HepG2 (cell line): ENCODE measurements around the gene TOM1L1. TPM values are rescaled to one million over a fixed set of nuclear protein-coding genes. Genes with fewer than 3 reads are reported as not detected.
A peak's percentile ranks its signal among the peaks of the same experiment; 100 is the strongest.

Experiments used
- ARID3A ChIP-seq: IDR thresholded peaks from 2 replicates; pipeline ENCODE4 v1.6.1; 2012; ENCODE audit warnings: low read depth, low read length, improper control_type of control experiment
- CEBPB ChIP-seq: IDR thresholded peaks from 2 replicates; pipeline ENCODE4 v1.6.1; 2011; ENCODE audit warnings: low read depth, low read length, improper control_type of control experiment, borderline replicate concordance
- HOMEZ ChIP-seq: IDR thresholded peaks from 2 replicates; pipeline ENCODE4 v1.6.1; 2016; ENCODE audit warnings: low read depth
- MXI1 ChIP-seq: IDR thresholded peaks from 3 replicates; pipeline ENCODE4 v1.6.1; 2012; ENCODE audit warnings: low read depth, low read length, inconsistent platforms, borderline replicate concordance
- NCOA1 ChIP-seq: sonication (generic); formaldehyde crosslinking; IDR thresholded peaks from 2 replicates; pipeline ENCODE4 v1.9.0; 2021; ENCODE audit warnings: missing genetic modification reagents
- PHF20 ChIP-seq: sonication (generic); formaldehyde crosslinking; IDR thresholded peaks from 2 replicates; pipeline ENCODE4 v1.5.0; 2020; ENCODE audit warnings: mild to moderate bottlenecking, missing genetic modification reagents
- SAFB2 ChIP-seq: sonication (generic); formaldehyde crosslinking; IDR thresholded peaks from 2 replicates; pipeline ENCODE4 v1.5.1; 2020; ENCODE audit warnings: missing genetic modification reagents, low read depth, mild to moderate bottlenecking, borderline replicate concordance
- SALL2 ChIP-seq: sonication (generic); formaldehyde crosslinking; IDR thresholded peaks from 2 replicates; pipeline ENCODE4 v1.8.1; 2023; ENCODE audit warnings: mild to moderate bottlenecking, missing genetic modification reagents, inconsistent platforms
- SOX6 ChIP-seq, 2 experiments: fragments of 450-650 bp in 1 of 2; sonication (generic) in 1 of 2; formaldehyde crosslinking in 1 of 2; IDR thresholded peaks; 2 replicates each; pipeline versions ENCODE4 v1.4.0 to v1.6.1; 2017 to 2020; ENCODE audit warnings: antibody characterized with exemption in 1 of 2, mild to moderate bottlenecking in 1 of 2, missing genetic modification reagents in 1 of 2
- TEAD3 ChIP-seq: optimal IDR thresholded peaks from 2 replicates; pipeline ENCODE3; 2016; ENCODE audit warnings: borderline replicate concordance
- ZFP62 ChIP-seq: sonication (generic); formaldehyde crosslinking; IDR thresholded peaks from 2 replicates; pipeline ENCODE4 v1.4.0; 2020; ENCODE audit warnings: missing genetic modification reagents
- ZNF280B ChIP-seq: sonication (generic); formaldehyde crosslinking; IDR thresholded peaks from 2 replicates; pipeline ENCODE4 v1.5.0; 2020; ENCODE audit warnings: missing genetic modification reagents, mild to moderate bottlenecking, borderline replicate concordance
- ZNF552 ChIP-seq: sonication (generic); formaldehyde crosslinking; IDR thresholded peaks from 2 replicates; pipeline ENCODE4 v1.9.0; 2022; ENCODE audit warnings: missing genetic modification reagents, mild to moderate bottlenecking, borderline replicate concordance
- ZNF574 ChIP-seq: sonication (generic); formaldehyde crosslinking; IDR thresholded peaks from 2 replicates; pipeline ENCODE4 v1.4.0; 2020; ENCODE audit warnings: missing genetic modification reagents
- ZNF614 ChIP-seq: IDR thresholded peaks from 2 replicates; pipeline ENCODE4 v1.6.1; 2018; ENCODE audit warnings: missing biosample characterization, missing genetic modification reagents, inconsistent platforms, borderline replicate concordance
- ZNF615 ChIP-seq: sonication (generic); formaldehyde crosslinking; IDR thresholded peaks from 2 replicates; pipeline ENCODE4 v1.5.0; 2020; ENCODE audit warnings: mild to moderate bottlenecking, missing genetic modification reagents, borderline replicate concordance
- ZNF816 ChIP-seq: sonication (generic); formaldehyde crosslinking; IDR thresholded peaks from 2 replicates; pipeline ENCODE4 v1.8.0; 2022; ENCODE audit warnings: missing genetic modification reagents, mild to moderate bottlenecking, borderline replicate concordance
- polyA plus RNA-seq, 8 experiments: library from polyadenylated mRNA; depleted of rRNA in 3 of 8; stranded (reverse) in 7 of 8; unstranded in 1 of 8; fragments of >200 nt; fragmentation: Illumina TruSeq in 4 of 8; extraction: Trizol in 4 of 8; gene quantifications; 2 replicates each; pipeline versions ENCODE4 v1.2.1 to v1.2.3, GENCODE V29; 2011 to 2016; ENCODE audit warnings: low read depth in 4 of 8, missing spikeins in 1 of 8, mixed read lengths in 1 of 8; ENCODE audit not compliant: insufficient read depth in 1 of 8
- total RNA-seq, 5 experiments: library from RNA; depleted of rRNA; stranded (reverse); fragments of >200 nt; fragmentation: Illumina TruSeq; extraction: Trizol; gene quantifications; 2 replicates each; pipeline ENCODE4 v1.2.3, GENCODE V29; 2016; ENCODE audit warnings: low read depth in 1 of 5
- TF ChIP-seq, protein P1 (sequence below): sonication (generic); formaldehyde crosslinking; IDR thresholded peaks from 2 replicates; pipeline ENCODE4 v1.5.0; 2020; ENCODE audit warnings: missing genetic modification reagents

Gene TOM1L1
- total and polyA plus RNA-seq, 2 of the 13 experiments (the other 11 are each of a cell fraction or from before 2014, with no cell fraction given), result 45.3 to 51.3 TPM

- TF ChIP-seq ZNF280B (CRISPR knock-in tag) (no peak), TEAD3 (CRISPR knock-in tag) (peak; percentile 68), CEBPB (peak; percentile 70; the same call in 1 of the 2 replicates), ZNF552 (CRISPR knock-in tag) (no peak), ZFP62 (no peak), NCOA1 (CRISPR knock-in tag) (peak; percentile 83; the same call in 1 of the 2 replicates), HOMEZ (peak; percentile 49; the same call in 1 of the 2 replicates), SOX6 (IDR thresholded peaks at IDR 0.05) (no peak), SOX6 (CRISPR knock-in tag; IDR thresholded peaks at IDR 0.05) (peak; percentile 39; the same call in 1 of the 2 replicates), MXI1 (no peak), SAFB2 (no peak), ZNF615 (CRISPR knock-in tag) (no peak), ZNF574 (CRISPR knock-in tag) (no peak), ZNF614 (CRISPR knock-in tag) (no peak; the same call in 1 of the 2 replicates), ZNF816 (CRISPR knock-in tag) (peak; percentile 60; the same call in 1 of the 2 replicates), PHF20 (no peak), SALL2 (CRISPR knock-in tag) (no peak), ARID3A (peak; percentile 28; the same call in 1 of the 2 replicates)
- TF ChIP-seq, protein P1, sequence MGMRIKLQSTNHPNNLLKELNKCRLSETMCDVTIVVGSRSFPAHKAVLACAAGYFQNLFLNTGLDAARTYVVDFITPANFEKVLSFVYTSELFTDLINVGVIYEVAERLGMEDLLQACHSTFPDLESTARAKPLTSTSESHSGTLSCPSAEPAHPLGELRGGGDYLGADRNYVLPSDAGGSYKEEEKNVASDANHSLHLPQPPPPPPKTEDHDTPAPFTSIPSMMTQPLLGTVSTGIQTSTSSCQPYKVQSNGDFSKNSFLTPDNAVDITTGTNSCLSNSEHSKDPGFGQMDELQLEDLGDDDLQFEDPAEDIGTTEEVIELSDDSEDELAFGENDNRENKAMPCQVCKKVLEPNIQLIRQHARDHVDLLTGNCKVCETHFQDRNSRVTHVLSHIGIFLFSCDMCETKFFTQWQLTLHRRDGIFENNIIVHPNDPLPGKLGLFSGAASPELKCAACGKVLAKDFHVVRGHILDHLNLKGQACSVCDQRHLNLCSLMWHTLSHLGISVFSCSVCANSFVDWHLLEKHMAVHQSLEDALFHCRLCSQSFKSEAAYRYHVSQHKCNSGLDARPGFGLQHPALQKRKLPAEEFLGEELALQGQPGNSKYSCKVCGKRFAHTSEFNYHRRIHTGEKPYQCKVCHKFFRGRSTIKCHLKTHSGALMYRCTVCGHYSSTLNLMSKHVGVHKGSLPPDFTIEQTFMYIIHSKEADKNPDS (CRISPR knock-in tag), result peak; percentile 76; the same call in 1 of the 2 replicates
These were observed 71.9 kb downstream of the TOM1L1 start (continued) for GRCh38 chr17:54972406-54973138.
